Measurements from ENCODE around the gene ZNF580. TPM values are rescaled to one million over a fixed set of nuclear protein-coding genes. Genes with fewer than 3 reads are reported as not detected.

Gene ZNF580
- total RNA-seq, 1 donor from 2014 or later: 81.2 TPM

- Mint-ChIP-seq H3K4me3 (no peak overlapping the region), H3K4me1 (peaks cover 70% of the 10 kb centered on the region), H3K27ac (no peak overlapping the region), H3K27me3 (no peaks in the 10 kb centered on the region), H3K36me3 (ENCODE audit: low read depth) (peaks cover 59% of the 10 kb centered on the region), H3K9me3 (no peaks in the 10 kb centered on the region)
- DNase-seq (no peak), ATAC-seq (ENCODE audit: low read depth) (no peak)
- no peak for TF ChIP-seq CTCF (IDR thresholded peaks at IDR 0.05)
- ChIA-PET POLR2A (interaction anchor here (1.8 kb wide), 1 partner anchor 10 kb away, joined by 9 read pairs; the partner anchor contains the start of genes FIZ1 and ZNF524), CTCF (interaction anchor here (1.4 kb wide), 1 partner anchor 93 kb away, joined by 5 read pairs; no protein-coding TSS in a partner anchor)
- intact Hi-C loops (cut with micrococcal nuclease): loop anchor here (5.0 to 10.0 kb wide), 2 partner anchors 202 to 355 kb away; partner anchors contain the start of genes PPP6R1 and UBE2S
Observed at GRCh38 chr19:55609326-55609725, 31.5 kb upstream of the ZNF580 start.

- ATAC-seq (ENCODE audit: low read depth): no peak
- POLR2A ChIA-PET: interaction anchor here (0.6 to 1.4 kb wide), 2 partner anchors 13 to 23 kb away, joined by 6 to 7 read pairs; no protein-coding TSS in a partner anchor
- Mint-ChIP-seq H3K27me3 (no peaks in the 10 kb centered on the region), H3K36me3 (ENCODE audit: low read depth) (peaks cover 52% of the 10 kb centered on the region), H3K4me1 (peaks cover 56% of the 10 kb centered on the region), H3K4me3 (no peak overlapping the region), H3K9me3 (no peaks in the 10 kb centered on the region), H3K27ac (peak overlapping the region; percentile 83)
- no peak for DNase-seq
- intact Hi-C loops (cut with micrococcal nuclease): no loop called here
- no peak for TF ChIP-seq CTCF (IDR thresholded peaks at IDR 0.05)
- CTCF ChIA-PET: no interaction called here
Observed at GRCh38 chr19:55611300-55611982, 29.4 kb upstream of the ZNF580 start.

- ATAC-seq (ENCODE audit: low read depth) (peak; percentile 77), DNase-seq (no peak)
- peaks cover 51% of the 10 kb centered on the region for H3K36me3 Mint-ChIP-seq (ENCODE audit: low read depth)
- CTCF ChIA-PET: no interaction called here
- TF ChIP-seq CTCF (IDR thresholded peaks at IDR 0.05): no peak
- POLR2A ChIA-PET: interaction anchor here (0.6 to 1.4 kb wide), 3 partner anchors 13 to 136 kb away, joined by 3 to 6 read pairs (median 4); partner anchors contain the start of genes FIZ1 and ZNF628
- intact Hi-C loops (cut with micrococcal nuclease): no loop called here
- peak overlapping the region; percentile 83 for H3K27ac Mint-ChIP-seq
- H3K9me3 Mint-ChIP-seq: no peaks in the 10 kb centered on the region
- H3K4me3 Mint-ChIP-seq: no peak overlapping the region
- H3K4me1 Mint-ChIP-seq: peaks cover 49% of the 10 kb centered on the region
- H3K27me3 Mint-ChIP-seq: no peaks in the 10 kb centered on the region
Observed at GRCh38 chr19:55611983-55612645, 28.7 kb upstream of the ZNF580 start.

DNA sequence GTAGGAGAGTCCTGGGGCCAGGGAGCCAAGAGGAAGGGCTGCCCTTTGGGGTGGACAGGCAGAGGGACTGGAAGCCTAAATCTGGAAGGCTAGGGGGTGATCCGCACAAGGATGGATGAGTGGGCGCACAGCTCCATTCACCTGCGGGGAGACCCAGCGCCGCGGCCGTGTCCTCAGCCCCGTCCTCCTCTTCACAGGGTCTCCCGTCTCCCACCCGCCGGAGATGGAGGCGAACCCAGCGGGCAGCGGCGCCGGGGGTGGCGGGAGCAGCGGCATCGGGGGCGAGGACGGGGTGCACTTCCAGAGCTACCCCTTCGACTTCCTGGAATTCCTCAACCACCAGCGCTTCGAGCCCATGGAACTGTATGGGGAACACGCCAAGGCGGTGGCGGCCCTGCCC, 27.4 kb upstream of the ZNF580 start:
- intact Hi-C loops (cut with micrococcal nuclease): no loop called here
- DNase-seq: no peak
- no peaks in the 10 kb centered on the region for H3K9me3 Mint-ChIP-seq
- H3K36me3 Mint-ChIP-seq (ENCODE audit: low read depth): peaks cover 51% of the 10 kb centered on the region
- H3K4me3 Mint-ChIP-seq: no peak overlapping the region
- POLR2A ChIA-PET: interaction anchor here (1.0 kb wide), 1 partner anchor 11 kb away, joined by 4 read pairs; the partner anchor contains the start of gene ZNF784
- ATAC-seq (ENCODE audit: low read depth): no peak
- CTCF ChIA-PET: no interaction called here
- H3K27me3 Mint-ChIP-seq: no peaks in the 10 kb centered on the region
- peaks cover 42% of the 10 kb centered on the region for H3K4me1 Mint-ChIP-seq
- TF ChIP-seq CTCF (IDR thresholded peaks at IDR 0.05): no peak
- H3K27ac Mint-ChIP-seq: peak overlapping the region; percentile 83

Data from activated B cell treated with CpG ODN at 0.5 μM for 24 hours (primary cell).